Adipose tissue (tissue), 3 donors: ENCODE measurements around the gene PTPRD. TPM values are rescaled to one million over a fixed set of nuclear protein-coding genes. Genes with fewer than 3 reads are reported as not detected.

Experiments
- H3K27ac ChIP-seq: one replicate; pipeline ENCODE4 v1.5.1; 2013; ENCODE audit warnings: low read depth, low read length
- WGBS, 3 donors: extraction: QIAGEN DNeasy Blood & Tissue Kit; methylation state at CpG; one replicate each; pipeline ENCODE4 v1.1.7; 2013; 5-methylcytosine and 5-hydroxymethylcytosine counted together
- polyA plus RNA-seq, 3 donors: library from polyadenylated mRNA; stranded (reverse); fragments of 200-250 nt; gene quantifications; one replicate each; pipeline ENCODE4 v1.2.3, GENCODE V29; 2013
- donor health status: healthy with polysubstance abuse.
- donor health status: Bipolar disorder and iron deficiency.
- donor health status: healthy.

Gene PTPRD
- polyA plus RNA-seq, 3 donors = 1.4 to 3.9 (median 2.1) TPM

DNA sequence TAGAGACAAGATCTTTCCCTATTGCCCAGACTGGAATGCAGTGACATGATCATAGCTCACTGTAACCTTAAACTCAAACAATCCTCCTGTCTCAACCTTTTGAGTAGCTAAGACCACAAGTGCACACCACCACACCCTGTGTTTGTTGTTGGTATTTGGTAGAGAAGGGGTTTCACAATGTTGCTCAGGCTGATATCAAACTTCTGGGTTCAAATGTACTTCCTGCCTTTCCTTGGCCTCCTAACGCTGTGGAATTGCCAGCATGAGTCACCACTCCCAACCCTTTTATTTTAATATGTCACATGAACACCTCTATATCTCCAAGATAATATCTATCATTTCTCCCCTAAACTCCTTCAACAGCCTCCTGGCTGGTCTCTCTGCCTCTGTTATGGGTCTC, 719.0 kb downstream of the PTPRD start:
- WGBS, 3 donors = 21 to 61% (median 37%) methylated on average over 1 of the region's 1 CpG

DNA sequence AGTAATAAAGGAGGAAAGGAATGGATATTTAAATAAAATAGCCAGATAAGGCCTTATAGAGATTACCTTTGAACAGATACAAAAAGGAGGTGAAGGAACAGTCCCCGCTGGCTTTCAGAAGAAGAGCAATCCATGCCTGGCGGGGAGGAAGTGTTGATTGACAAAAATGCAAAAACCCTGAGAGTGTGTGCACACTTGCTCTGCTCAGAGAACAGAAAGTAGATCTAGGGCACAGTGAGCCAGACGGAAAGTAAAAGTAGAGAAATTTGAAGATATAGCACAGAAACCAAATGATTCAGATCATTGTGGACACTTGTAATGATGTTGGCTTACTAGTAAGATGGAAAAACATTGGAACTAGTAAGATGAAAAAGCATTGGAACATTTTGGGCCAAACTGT, 720.6 kb downstream of the PTPRD start:
- WGBS, 3 donors = 84 to 89% (median 88%) methylated on average over 3 of the region's 3 CpGs

More for the DNA sequence above, 719.0 kb downstream of the PTPRD start:
- H3K27ac ChIP-seq = no peak overlapping the region

DNA sequence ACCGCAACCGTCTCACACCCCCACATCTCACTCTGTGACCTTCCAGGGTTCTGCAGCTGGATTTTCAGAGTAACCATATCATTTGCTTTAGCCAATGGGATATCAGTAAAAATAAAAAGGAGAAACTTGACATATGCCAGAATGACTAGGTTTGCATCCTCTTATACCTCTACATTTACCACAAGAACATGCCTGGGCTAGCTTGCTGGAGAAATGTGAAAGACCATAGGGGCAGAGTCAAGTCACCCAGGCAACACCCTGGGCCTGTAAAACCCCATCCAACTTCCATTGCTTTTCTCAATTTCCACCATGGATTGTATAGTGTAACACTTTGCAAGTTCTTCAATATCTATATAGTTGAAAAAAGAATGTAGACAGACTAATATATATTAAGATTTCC, 731.1 kb downstream of the PTPRD start:
- WGBS, 3 donors = 89 to 96% (median 94%) methylated on average over 2 of the region's 2 CpGs
- no peak overlapping the region for H3K27ac ChIP-seq

More for the DNA sequence above, 720.6 kb downstream of the PTPRD start:
- no peak overlapping the region for H3K27ac ChIP-seq

DNA sequence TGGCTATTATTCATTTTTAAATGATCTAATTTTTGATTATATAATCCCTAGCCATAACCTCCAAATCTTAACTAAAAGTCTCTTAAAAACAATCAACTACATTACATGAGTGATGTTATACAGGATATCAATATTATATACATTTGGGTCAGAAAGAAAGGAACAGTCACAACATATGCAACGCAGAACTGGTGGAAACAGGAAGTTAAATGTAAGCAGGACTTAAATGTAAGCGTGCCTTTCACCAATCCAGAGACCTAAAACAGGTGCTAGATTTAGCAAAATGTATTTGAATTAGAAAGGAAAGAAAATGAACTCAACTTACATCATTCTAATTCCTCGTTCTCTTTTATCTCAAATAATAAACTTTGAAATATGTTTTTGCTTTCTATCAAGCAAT, 738.5 kb downstream of the PTPRD start:
- WGBS, 3 donors = 12 to 43% (median 15%) methylated on average over 3 of the region's 3 CpGs
- H3K27ac ChIP-seq = no peak overlapping the region

DNA sequence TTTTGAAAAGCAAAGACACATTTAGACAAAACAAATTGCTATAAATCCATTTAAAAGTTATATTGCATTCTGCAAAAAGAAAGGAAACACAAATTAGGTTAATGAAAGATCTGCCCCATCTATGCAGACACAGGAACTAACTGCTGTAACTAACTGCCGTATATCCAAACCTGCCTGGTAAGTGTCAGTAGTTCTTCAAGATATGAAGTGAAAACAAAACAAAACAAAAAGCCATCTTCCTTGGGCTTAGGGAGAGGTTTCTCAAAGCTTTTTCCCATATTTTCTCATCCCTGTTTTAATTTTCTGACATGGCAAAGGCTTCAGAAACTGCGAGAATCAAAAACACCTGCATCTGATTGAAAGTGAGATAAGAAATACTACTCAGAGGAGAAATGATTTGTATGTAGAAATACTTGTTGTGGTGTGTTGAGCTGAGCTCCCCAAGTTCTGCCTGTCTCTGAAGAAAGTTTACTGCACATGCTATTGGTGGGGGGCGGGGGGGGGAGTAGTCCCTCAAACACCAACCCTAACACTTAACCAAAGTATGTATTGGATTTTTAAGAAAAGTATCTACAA, 750.5 kb downstream of the PTPRD start:
- WGBS, 3 donors = 30 to 41% (median 31%) methylated on average over 3 of the region's 3 CpGs
- no peak overlapping the region for H3K27ac ChIP-seq

DNA sequence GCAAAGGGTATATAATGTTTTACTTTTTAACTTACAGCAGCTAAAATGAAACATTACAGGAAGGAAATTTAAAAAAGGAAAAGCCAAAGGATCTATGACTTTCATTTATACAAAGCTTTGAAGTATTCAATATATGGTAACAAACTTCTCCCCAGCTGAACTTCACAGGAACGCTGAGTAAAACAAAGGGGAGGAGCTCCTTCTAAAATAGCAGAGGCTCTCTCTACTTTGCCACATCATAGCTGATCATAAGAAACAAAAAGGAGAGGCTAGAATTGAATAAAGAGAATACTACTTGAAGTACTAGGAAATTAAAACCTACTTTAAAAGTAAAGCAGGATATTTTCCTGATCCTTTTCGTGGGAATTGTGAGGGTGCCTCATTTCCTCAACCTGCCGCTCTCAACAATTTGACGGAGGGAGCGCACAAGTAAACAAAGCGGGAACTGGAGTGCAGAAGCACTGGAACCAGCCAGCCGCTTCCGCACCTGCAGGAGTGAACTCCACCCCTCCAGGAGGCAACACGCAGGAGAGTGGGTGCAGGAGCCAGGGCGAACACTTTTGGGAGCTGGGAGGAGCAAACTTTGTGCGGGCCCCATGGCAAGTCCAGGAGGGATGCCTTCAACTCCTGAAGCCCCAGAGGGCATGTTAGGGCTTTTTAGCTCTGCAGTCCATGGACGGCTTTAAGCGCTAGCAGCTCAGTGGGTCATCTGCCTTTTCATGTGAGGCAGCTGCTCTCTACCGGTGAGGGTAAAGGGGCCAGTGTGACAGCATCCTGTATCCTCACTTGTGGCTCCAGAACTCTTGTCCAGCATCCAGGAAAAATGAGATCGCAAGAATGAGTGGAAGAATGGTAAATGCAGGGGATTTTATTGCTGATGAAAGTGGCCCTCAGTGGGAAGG, 757.4 kb downstream of the PTPRD start:
- H3K27ac ChIP-seq = no peak overlapping the region
- WGBS, 3 donors = 62 to 78% (median 62%) methylated on average over 15 of the region's 15 CpGs

DNA sequence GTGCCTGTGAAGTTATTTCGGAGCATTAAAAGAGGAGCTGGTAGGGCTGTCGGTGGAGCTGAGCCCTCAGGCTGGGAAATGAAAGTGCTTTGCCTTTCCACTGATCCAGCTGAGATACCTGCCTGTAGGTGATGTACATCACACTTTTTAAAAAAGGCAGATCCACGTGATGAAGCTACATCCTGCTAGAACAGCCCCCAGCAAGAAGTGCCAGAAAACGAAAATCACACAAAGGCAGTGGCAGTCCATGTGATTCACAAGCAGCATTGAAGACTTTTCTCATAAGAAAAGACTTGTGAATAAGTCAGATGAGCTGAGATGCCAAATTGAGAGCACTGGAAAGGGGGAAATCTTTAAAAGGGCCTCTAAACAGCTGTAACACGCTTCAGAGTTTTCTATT, 765.1 kb downstream of the PTPRD start:
- no peak overlapping the region for H3K27ac ChIP-seq
- 70 to 73% (median 70%) methylated on average over 5 of the region's 5 CpGs for WGBS, 3 donors

DNA sequence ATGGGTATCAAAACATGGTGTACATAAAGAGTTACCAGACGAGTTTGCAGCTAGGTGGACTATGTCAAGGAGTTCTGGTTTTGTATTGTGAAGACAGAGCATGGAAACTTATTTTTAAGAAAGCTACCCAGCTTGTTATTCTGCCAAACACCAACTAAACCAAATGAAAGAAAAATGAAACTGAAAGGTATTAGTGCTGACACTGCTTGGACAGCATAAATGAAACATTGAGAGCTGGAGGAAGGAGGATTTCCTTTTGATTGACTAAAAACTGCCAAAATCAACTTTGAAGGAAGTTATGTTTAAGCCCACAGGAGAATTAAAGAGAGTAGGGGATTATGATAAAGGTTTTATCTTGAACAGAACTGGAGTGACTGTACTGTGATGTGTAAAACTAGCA, 766.2 kb downstream of the PTPRD start:
- 18 to 41% (median 36%) methylated on average over 1 of the region's 1 CpG for WGBS, 3 donors
- H3K27ac ChIP-seq = no peak overlapping the region

DNA sequence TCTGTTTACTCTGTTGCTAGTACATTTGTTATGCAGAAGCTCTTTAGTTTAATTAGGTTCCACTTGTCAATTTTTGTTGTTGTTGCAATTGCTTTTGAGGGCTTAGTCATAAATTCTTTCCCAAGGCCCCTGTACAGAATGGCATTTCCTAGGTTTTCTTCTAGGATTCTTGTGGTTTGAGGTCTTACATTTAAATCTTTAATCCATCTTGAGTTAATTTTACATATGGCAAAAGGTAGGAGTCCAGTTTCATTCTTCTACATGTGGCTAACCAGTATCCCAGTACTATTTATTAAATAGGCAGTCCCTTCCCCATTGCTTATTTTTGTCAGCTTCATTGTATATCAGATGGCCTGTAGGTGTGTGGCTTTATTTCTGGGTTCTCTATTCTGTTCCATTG, 792.4 kb downstream of the PTPRD start:
- H3K27ac ChIP-seq = no peak overlapping the region

DNA sequence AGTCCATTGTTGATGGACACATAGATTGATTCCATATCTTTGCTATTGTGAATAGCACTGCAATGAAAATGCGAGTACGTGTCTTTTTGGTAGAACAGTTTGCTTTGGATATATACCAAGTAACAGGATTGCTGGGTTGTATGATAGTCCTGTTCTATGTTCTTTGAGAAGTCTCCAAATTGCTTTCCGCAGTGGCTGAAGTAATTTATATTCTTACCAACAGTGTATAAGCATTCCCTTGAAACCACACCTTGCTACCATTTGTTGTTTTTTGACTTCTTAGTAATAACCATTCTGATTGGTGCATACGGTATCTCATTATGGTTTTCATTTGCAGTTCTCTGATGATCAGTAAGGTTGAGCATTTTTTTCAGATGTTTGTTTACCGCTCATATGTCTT, 792.9 kb downstream of the PTPRD start:
- WGBS, 3 donors = 94 to 96% (median 95%) methylated on average over 5 of the region's 5 CpGs
- no peak overlapping the region for H3K27ac ChIP-seq

DNA sequence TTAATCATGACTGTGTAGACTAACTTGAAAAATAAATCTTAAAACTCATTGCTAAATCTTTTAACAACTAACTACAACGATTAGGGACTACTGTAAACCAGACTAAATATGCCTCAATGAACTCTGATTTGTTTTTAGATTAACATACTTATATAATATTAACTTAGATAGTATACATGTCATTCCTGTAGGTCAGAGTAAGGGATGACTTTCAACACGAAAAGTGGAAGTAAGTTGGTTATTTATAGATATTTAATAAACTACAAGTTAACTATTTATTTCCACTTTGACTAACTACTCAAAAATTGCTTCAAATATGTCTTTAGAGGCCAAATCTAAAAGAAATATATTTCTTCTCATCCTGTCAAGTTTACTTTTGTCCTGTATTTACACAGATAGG, 795.6 kb downstream of the PTPRD start:
- no peak overlapping the region for H3K27ac ChIP-seq
- 13 to 38% (median 28%) methylated on average over 2 of the region's 2 CpGs for WGBS, 3 donors

DNA sequence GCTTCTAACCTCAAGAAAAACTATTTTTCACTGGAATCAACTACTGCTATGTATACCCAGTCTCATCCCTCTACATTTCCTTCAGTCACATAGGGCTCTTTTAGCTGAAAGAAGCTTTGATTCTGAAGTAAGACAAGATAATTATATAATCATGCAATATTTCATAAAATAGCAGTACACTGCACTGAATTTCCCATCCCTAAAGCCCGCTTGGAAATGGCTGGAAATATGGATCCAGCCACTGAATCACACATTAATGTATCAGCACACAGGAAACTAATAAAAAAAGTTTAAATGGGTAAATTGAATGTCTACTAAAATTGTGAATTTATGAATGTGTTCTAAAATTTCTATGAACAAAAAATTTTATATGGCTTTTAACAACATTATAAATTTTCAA, 808.7 kb downstream of the PTPRD start:
- H3K27ac ChIP-seq = no peak overlapping the region
- 80 to 92% (median 82%) methylated on average over 1 of the region's 1 CpG for WGBS, 3 donors

DNA sequence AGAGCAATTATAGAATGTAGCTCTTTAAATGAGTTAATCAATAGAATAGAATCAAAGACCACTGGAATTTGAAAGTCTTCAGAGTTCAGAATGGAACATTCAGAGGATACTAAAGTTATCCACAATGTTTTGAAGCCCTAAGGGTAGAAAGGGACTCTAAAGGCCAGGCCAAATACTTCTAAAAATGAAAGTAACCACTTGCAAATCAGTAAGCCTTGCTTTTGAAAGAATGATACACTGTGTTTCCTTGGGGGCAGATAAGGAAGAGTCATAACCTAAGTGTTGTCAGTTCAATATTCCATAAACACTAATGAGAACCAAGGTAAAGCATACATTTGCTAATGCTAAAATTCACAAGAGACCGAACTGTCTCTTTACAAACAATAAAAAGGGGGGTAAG, 813.5 kb downstream of the PTPRD start:
- no peak overlapping the region for H3K27ac ChIP-seq
- 86 to 91% (median 89%) methylated on average over 1 of the region's 1 CpG for WGBS, 3 donors

DNA sequence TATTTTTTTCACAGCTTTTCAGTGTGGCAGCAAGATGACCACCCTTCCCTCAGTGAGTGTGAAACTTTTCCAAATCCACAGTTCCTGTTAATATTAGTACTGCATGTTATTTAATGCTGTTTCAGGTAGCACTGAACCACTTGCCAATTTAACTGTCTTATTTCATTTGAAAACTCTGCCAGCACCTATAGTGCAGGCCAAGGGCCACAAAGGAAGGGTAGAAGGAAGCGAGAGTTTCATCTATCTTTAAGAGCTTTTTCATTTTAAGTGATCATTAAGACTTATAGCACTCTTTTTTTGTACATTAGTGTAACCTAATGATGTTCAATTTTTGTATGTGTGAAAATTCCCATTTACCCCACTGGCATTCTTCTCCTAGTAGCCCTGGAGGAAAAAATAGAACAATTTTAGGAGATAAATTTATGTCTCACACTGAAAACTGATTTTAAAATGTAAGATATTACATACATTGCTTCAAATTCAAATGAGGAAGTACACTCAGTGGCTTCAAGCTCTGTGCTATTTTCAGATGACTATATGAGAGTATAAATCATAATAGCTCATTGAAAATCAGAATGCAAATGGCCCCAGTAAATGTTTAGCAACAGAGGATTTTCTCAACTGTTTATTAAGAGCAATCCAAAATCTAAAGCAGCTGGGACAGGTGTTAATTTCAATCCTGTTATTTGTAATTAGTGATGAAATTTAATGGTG, 820.5 kb downstream of the PTPRD start:
- 68 to 85% (median 73%) methylated on average over 1 of the region's 1 CpG for WGBS, 3 donors

DNA sequence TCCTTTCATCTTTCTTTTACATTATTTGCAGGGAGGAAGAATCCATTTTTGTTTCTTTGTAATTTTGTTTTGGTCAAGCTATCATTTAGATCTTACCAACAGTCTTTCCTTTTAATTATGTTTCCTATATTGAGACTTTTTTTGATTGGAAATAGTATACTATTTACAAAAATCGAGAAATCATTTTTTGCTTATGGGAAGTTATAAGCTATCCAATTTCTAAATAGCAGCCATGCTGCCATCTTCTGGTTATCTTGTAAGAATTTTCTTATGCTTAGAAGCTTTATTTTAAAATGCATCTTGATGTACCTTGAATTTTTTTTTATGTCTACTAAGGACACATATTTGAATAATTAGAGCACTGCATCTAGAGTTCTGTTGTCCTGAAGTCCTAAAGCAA, 821.2 kb downstream of the PTPRD start:
- WGBS, 3 donors = 18 to 36% (median 32%) methylated on average over 1 of the region's 1 CpG

More for the DNA sequence above, 820.5 kb downstream of the PTPRD start:
- no peak overlapping the region for H3K27ac ChIP-seq

DNA sequence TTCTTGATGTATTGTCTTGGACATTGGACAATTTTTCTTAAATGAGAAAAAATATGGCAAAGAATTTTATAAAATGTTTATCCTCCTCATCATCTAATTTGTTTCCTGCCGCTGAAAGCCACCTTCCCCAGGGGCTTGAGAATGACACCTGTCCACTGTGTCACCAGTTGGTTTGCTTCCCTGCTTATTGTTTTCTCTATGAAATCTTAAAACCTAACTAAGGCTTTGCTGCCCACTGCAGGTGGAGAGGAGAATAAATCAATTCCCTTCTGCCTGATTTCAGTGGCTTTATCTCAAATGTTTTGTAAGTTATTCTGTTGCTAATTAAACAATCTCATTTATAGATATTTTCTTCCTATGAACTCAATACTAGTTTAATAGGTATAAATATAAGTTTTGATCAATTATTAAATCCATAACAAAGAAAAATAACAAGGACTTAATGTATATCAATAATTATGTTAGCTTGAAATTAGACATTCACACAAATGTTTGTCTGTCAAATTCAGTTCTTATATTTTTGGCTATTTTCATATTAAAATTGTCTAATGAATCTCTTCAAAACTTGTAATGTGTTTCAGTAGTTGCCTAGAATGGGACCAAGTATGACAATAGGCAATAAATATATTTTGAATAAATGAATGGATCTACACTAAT, 822.5 kb downstream of the PTPRD start:
- H3K27ac ChIP-seq = no peak overlapping the region

More for the DNA sequence above, 821.2 kb downstream of the PTPRD start:
- no peak overlapping the region for H3K27ac ChIP-seq

DNA sequence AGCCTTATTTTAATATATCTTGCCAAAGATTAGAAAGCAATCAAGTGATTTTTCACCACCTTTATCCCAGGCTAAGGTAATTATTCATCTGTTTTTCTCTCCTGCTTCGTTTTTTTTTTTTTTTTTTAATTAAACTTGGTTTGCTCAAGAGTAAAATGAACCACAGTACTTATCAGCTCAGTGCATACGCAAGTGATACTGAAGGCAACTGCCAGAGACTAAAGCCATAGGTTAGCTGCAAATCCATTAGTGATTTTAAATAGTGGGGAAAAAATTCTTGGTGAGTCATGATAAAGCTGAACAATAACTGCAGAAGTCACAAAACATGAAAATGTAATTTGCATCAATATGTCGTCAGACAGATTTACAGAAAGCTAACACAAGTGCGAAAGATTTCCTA, 829.1 kb downstream of the PTPRD start:
- 68 to 72% (median 72%) methylated on average over 4 of the region's 4 CpGs for WGBS, 3 donors
- H3K27ac ChIP-seq = no peak overlapping the region

More for the DNA sequence above, 822.5 kb downstream of the PTPRD start:
- 0 to 21% (median 21%) methylated on average over 1 of the region's 1 CpG for WGBS, 3 donors

DNA sequence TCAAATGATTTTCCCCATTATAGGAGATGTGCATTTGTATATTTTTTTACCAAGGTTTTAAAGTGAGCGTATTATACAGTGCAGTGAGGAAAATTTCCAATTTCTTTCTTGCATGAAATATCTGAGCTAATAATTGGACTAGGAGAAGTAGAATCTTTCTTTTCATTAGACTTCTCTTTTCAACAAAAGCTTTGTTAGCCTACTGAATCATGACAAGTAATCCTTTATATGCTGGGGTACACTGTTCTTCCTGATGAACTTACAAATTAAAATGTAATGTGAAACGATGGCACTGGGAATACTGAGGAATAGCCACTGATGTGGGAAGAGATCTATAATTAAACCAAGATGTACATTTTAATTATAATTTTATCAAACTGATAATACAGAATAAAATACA, 829.6 kb downstream of the PTPRD start:
- H3K27ac ChIP-seq = no peak overlapping the region
- WGBS, 3 donors = 49 to 80% (median 70%) methylated on average over 2 of the region's 2 CpGs

DNA sequence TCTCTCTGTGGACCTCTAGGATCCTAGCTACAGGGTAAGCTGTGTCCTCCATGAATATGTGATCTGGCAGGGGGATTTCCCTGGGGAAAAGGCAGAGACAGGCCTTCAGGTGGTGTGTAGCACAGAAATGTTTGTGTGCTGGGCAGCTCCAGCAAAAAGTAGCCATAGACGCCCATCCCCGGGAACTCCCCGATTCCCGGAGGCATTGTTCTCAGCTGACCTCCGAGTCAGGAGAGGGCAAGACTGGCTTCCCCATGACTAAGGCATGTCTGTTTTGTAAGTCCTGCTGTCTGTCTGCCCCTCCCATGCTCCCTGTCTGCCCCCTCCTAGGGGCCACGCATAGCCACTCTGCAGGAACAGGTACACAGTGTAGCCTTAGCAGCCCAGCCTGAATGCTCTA, 834.5 kb downstream of the PTPRD start:
- no peak overlapping the region for H3K27ac ChIP-seq
- WGBS, 3 donors = 88 to 94% (median 91%) methylated on average over 6 of the region's 6 CpGs
